Left renal pelvis (tissue), 4 donors: ENCODE results near the gene HMX2. TPM values are rescaled to one million over a fixed set of nuclear protein-coding genes. Genes with fewer than 3 reads are reported as not detected.

ENCODE experiments used
- DNase-seq, 4 donors: peaks; one replicate each; pipeline ENCODE4 v3.0.0-alpha.2; 2013; ENCODE audit warnings: low read depth in 4 of 4, low spot score in 3 of 4
- polyA plus RNA-seq, 4 donors: library from polyadenylated mRNA; unstranded; fragments of 120-200 nt; gene quantifications; one replicate each; pipeline ENCODE4 v1.2.1, GENCODE V29; 2013; ENCODE audit not compliant: insufficient read length in 4 of 4

The HMX2 gene
- polyA plus RNA-seq, 4 donors = 1.0 to 2.8 (median 1.3) TPM; not detected in 1

DNA sequence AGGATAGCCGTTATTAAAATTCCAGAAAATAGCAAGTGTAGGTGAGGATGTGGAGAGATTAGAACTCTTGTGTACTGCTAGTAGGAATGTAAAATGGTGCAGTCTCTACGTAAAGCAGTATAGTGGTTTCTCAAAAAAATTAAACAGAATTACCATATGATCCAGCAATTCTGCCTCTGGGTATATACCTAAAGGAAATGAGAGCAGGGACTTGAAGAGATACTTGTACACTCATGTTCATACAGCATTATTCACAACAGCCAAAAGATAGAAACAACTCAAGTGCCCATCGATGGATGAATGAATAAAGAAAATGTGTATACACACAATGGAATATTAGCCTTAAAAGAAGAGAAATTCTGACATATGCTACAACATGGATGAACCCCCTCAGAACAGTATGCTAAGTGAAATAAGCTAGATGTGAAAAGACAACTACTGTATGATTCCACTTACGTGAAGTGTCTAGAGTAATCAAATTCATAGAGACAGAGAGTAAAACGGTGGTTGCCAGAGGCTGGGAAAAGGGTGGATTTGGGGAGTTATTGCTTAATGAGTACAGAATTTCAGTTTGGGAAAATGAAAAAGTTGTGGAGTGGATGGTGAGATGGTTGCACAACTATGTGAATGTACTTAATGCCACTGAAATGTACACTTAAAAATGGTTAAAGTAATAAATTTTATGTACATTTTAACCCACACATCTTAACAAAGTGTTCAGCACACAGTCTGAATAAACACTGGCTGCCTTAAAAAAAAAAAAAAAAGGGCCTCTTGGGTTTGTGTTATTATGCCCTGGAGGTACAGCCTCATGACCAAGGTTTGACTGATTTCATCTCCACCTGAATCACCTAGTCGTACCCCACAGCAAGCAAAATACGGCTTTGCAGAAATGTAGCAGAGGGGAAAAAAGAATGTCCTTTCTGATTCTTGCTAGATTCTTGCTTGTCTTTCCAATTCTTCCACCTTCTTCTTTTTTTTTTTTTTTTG, 32.5 kb downstream of the HMX2 start:
- DNase-seq = no peak

DNA sequence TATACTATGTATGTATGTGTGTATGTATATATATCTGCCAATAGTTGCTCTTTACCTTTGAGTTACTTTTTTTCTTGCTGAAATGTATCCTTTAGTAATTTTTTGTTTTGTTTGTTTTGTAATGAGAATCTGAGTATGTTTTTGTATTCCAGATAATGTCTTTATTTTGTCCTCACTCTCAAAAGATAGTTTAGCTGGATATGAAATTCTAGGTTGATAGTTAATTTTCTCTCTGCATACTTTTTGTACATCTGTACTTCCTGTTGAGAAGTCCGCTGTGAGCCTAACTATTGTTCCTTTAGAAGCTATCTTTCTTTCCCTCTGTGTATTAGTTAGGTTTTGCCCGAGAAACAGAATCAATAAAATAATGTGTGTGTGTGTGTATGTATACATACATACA, 35.8 kb downstream of the HMX2 start:
- no peak for DNase-seq

DNA sequence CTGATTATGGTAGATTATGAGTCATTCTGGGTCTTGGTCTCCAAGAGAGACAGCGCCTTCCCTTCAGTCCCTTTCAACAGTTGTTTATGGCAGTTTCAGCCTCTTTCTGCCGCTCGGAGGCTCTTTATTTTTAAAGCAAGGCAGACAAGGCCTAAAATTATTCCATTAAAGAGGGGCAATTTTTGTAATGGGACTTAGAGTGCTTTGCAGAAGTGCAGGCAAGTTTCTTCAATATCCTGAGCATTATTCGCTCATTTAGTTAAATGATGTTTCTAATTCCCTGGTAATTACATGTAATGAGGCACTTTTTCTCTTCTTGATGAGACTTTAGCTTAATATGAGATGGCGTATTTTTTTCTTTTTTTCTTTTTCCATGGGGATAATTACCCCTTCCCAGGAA, 39.8 kb downstream of the HMX2 start:
- no peak for DNase-seq

DNA sequence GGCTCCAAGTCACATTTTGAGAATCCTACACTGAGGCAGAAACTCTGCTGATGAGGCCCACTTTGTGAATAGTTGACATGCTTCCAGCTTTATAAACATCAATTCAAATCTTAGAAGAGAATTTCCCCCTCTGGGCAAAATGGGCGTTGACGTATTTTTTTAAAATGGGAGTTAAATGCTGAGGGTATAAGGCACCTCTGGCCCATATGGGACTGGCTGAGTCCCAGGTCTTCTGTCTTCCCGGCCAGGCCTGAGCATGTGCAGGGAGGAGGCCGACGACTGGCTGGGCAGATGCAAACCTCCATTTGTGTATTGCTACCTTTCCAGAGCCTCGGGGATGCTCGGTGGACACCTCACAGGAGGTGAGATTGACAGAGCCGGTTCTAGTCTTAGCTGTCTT, 44.0 kb downstream of the HMX2 start:
- no peak for DNase-seq

DNA sequence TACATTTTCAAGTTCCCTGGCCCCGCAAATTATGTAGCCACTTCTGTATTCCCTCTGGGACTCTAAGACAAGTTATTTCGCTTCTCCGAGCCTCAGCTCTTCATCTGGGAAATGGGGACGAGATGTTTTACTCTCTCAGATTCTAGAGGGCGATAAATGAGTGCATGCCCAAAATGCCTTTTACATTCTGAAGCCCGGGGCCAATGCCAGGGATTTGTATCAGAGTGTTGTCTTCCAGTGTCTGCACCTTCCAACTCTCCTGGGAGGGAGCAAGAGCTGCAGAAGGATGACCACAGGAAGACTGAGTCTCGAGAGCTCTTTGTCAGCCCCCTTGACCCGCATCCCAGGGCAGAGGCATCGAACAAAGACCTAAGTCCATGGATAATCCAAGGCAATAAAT, 46.1 kb downstream of the HMX2 start:
- DNase-seq = no peak

Other genes with a start within 250 kb of the HMX2 start
- gene FAM24A, start 237.5 kb upstream of the HMX2 start, polyA plus RNA-seq = not detected
- gene C10orf88, start 193.9 kb upstream of the HMX2 start, polyA plus RNA-seq = 10 to 100 TPM; 18.4 to 22.5 (median 19.9) TPM
- 10 to 100 TPM in 2 of 4 donors, 1 to 10 TPM in 2; 8.4 to 11.6 (median 9.4) TPM for gene PSTK, start 167.7 kb upstream of the HMX2 start, polyA plus RNA-seq
- gene IKZF5, start 139.3 kb upstream of the HMX2 start, polyA plus RNA-seq = 10 to 100 TPM; 20.2 to 27.2 (median 25.5) TPM
- 10 to 100 TPM; 19.8 to 28.3 (median 24.6) TPM for gene ACADSB, start 139.1 kb upstream of the HMX2 start, polyA plus RNA-seq
- under 1 TPM in 2 of 4 donors, not detected in 2; 0.21 to 0.26 TPM for gene HMX3, start 12.2 kb upstream of the HMX2 start, polyA plus RNA-seq
- gene BUB3, start 6.3 kb downstream of the HMX2 start, polyA plus RNA-seq = 100 to 1,000 TPM in 3 of 4 donors, 10 to 100 TPM in 1; 91.8 to 138 (median 121) TPM